Stimulated activated naive B cell treated with anti-CD40 and anti-IgM and Interleukin-4, amounts not matched to agents 10 μg/mL and 1 μg/mL and 100 μg/mL, for 72 hours (primary cell): Measurements from ENCODE around the gene GSTK1.
"Not testable (repeated sequence)": the region's sequence is repeated elsewhere in the genome, so short reads cannot be mapped to it uniquely, and the experiment has no call there.

Experiments
- ATAC-seq, 2 donors: fragments of 150-1000 bp; cut with Tn5 transposase; replicated peaks; 2 replicates each; pipeline ENCODE4 v1.10.0; 2021; ENCODE audit warnings: moderate library complexity in 1 of 2
- DNase-seq: peaks from one replicate; pipeline ENCODE4 v3.0.0; 2021
- H3K27ac Mint-ChIP-seq: one replicate; pipeline ENCODE4 v1.8.0; 2022; ENCODE audit warnings: mild to moderate bottlenecking, mixed read lengths
- H3K27me3 Mint-ChIP-seq, 2 donors: one replicate each; pipeline ENCODE4 v1.8.0; 2022; ENCODE audit warnings: mixed read lengths in 2 of 2
- H3K36me3 Mint-ChIP-seq, 2 donors: one replicate each; pipeline ENCODE4 v1.8.0; 2022; ENCODE audit warnings: mixed read lengths in 2 of 2, mild to moderate bottlenecking in 1 of 2
- H3K4me1 Mint-ChIP-seq, 2 donors: one replicate each; pipeline ENCODE4 v1.8.0; 2022; ENCODE audit warnings: mixed read lengths in 2 of 2, mild to moderate bottlenecking in 1 of 2
- H3K4me3 Mint-ChIP-seq, 2 donors: one replicate each; pipeline ENCODE4 v1.8.0; 2022; ENCODE audit warnings: mild to moderate bottlenecking in 2 of 2, mixed read lengths in 2 of 2, moderate library complexity in 1 of 2
- H3K9me3 Mint-ChIP-seq, 2 donors: one replicate each; pipeline ENCODE4 v1.8.0; 2022; ENCODE audit warnings: mixed read lengths in 2 of 2, mild to moderate bottlenecking in 1 of 2

Gene GSTK1

GRCh38 chr7:143245123-143245522, 18.1 kb upstream of the GSTK1 start:
- H3K27me3 Mint-ChIP-seq, result peaks cover 5 to 6% of the 10 kb centered on the region in 2 donors
- ATAC-seq (no peak), DNase-seq (no peak)
- peaks cover 7 to 25% of the 10 kb centered on the region in 2 donors for H3K4me1 Mint-ChIP-seq
- H3K27ac Mint-ChIP-seq, result no peak overlapping the region
- H3K36me3 Mint-ChIP-seq, result peaks cover 4 to 8% of the 10 kb centered on the region in 2 donors
- peaks cover 3 to 8% of the 10 kb centered on the region in 2 donors for H3K9me3 Mint-ChIP-seq
- no peak overlapping the region for H3K4me3 Mint-ChIP-seq

DNA sequence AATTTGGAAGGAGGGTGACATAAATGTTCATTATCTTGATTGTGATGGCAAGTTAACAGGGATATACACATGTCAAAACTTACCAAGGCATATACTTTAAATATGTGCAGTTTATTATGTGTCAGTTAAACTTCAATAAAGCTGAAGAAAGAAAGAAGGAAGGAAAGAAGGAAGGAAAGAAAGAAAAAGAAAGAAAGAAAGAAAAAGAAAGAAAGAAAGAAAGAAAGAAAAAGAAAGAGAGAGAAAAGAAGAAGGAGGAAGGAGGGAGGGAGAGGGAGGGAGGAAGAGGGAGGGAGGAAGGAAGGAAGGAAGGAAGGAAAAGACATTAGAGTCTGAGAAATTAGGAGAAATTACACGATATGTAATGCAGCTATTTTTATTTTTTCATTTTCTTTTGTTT, 15.9 kb upstream of the GSTK1 start:
- peaks cover 13 to 45% of the 10 kb centered on the region in 2 donors for H3K4me1 Mint-ChIP-seq
- H3K27ac Mint-ChIP-seq, result no peak overlapping the region
- H3K27me3 Mint-ChIP-seq, result no peaks in the 10 kb centered on the region
- no peak for ATAC-seq
- H3K9me3 Mint-ChIP-seq, result peaks cover 7 to 8% of the 10 kb centered on the region in 2 donors
- peaks cover 4 to 9% of the 10 kb centered on the region in 2 donors for H3K36me3 Mint-ChIP-seq
- no peak for DNase-seq
- no peak overlapping the region for H3K4me3 Mint-ChIP-seq

GRCh38 chr7:143248761-143249354, 14.4 kb upstream of the GSTK1 start:
- ATAC-seq (no peak), DNase-seq (no peak)
- Mint-ChIP-seq H3K36me3 (peaks cover 8 to 9% of the 10 kb centered on the region in 2 donors), H3K27me3 (no peaks in the 10 kb centered on the region), H3K4me1 (peaks cover 15 to 45% of the 10 kb centered on the region in 2 donors), H3K27ac (no peak overlapping the region), H3K4me3 (no peak overlapping the region), H3K9me3 (peaks cover 10 to 12% of the 10 kb centered on the region in 2 donors)

- Mint-ChIP-seq H3K27me3 (no peaks in the 10 kb centered on the region), H3K4me3 (no peak overlapping the region), H3K27ac (no peak overlapping the region), H3K4me1 (peaks cover 15 to 45% of the 10 kb centered on the region in 2 donors), H3K36me3 (peaks cover 9 to 11% of the 10 kb centered on the region in 2 donors), H3K9me3 (peaks cover 15 to 17% of the 10 kb centered on the region in 2 donors)
- DNase-seq (no peak), ATAC-seq (no peak)
Observed at GRCh38 chr7:143250199-143250598, 13.0 kb upstream of the GSTK1 start.

DNA sequence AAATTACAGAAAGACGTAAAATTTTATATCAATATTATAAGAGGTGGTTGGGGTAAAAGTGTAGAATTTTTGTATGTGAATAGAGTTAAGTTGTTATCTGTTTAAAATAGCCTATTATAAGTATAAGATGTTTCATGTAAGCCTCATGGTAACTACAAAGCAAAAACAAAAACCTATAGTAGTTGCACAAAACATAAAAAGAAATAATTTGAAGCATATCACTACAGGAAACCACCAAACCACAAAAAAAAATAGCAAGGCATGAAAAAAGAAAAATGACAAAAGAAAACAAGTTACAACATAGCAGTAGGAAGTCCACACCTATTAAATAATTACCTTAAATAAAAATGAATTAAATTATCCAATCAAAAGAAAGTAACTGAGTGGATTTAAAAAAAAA, 12.4 kb upstream of the GSTK1 start:
- Mint-ChIP-seq H3K9me3 (peaks cover 15 to 17% of the 10 kb centered on the region in 2 donors), H3K4me1 (peaks cover 17 to 40% of the 10 kb centered on the region in 2 donors), H3K27me3 (no peaks in the 10 kb centered on the region), H3K4me3 (peak overlapping the region in 1 of 2 donors; percentile 18), H3K36me3 (peaks cover 9 to 11% of the 10 kb centered on the region in 2 donors), H3K27ac (no peak overlapping the region)
- DNase-seq (no peak), ATAC-seq (no peak)

GRCh38 chr7:143252006-143252405, 11.2 kb upstream of the GSTK1 start:
- Mint-ChIP-seq H3K27ac (no peak overlapping the region), H3K4me1 (peaks cover 22 to 43% of the 10 kb centered on the region in 2 donors), H3K36me3 (peaks cover 9 to 11% of the 10 kb centered on the region in 2 donors), H3K9me3 (peaks cover 15 to 17% of the 10 kb centered on the region in 2 donors), H3K4me3 (no peak overlapping the region), H3K27me3 (no peaks in the 10 kb centered on the region)
- DNase-seq (no peak), ATAC-seq (no peak)

GRCh38 chr7:143255564-143255963, 7.7 kb upstream of the GSTK1 start:
- H3K36me3 Mint-ChIP-seq, result peaks cover 1 to 8% of the 10 kb centered on the region in 2 donors
- no peaks in the 10 kb centered on the region for H3K27me3 Mint-ChIP-seq
- no peak for ATAC-seq
- peaks cover 22 to 32% of the 10 kb centered on the region in 2 donors for H3K4me1 Mint-ChIP-seq
- peaks cover 8 to 12% of the 10 kb centered on the region in 2 donors for H3K9me3 Mint-ChIP-seq
- H3K4me3 Mint-ChIP-seq, result no peak overlapping the region
- DNase-seq, result no peak
- no peak overlapping the region for H3K27ac Mint-ChIP-seq

DNA sequence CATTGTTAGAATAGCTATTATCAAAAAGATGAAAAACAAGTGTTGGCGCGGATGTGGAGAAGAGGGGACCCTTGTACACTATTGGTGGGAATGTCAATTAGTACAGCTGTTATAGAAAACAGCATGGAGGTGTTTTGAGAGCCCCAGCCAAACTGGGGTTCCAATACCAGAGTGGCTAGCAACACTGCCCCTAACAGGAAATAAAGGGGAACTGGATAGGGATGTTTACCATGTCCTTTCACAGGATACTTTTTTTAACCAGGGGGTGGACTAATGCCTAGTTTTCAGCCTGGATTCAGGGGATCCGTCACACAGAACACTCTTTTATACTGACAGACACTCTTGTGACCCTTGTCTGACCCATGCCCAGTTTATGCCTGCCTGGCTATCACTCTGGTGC, 6.9 kb upstream of the GSTK1 start:
- Mint-ChIP-seq H3K4me1 (peaks cover 20 to 24% of the 10 kb centered on the region in 2 donors), H3K27me3 (no peaks in the 10 kb centered on the region), H3K4me3 (no peak overlapping the region), H3K27ac (peak overlapping the region; percentile 68), H3K9me3 (peaks cover 8 to 10% of the 10 kb centered on the region in 2 donors), H3K36me3 (peaks cover 0 to 8% of the 10 kb centered on the region in 2 donors)
- DNase-seq, result no peak
- peak in 1 of 2 donors; percentile 30 for ATAC-seq

GRCh38 chr7:143256932-143257331, 6.3 kb upstream of the GSTK1 start:
- H3K4me3 Mint-ChIP-seq, result no peak overlapping the region
- peak; percentile 86 to 93 for ATAC-seq
- peaks cover 0 to 8% of the 10 kb centered on the region in 2 donors for H3K36me3 Mint-ChIP-seq
- H3K9me3 Mint-ChIP-seq, result peaks cover 8 to 10% of the 10 kb centered on the region in 2 donors
- DNase-seq, result no peak
- H3K4me1 Mint-ChIP-seq, result peaks cover 18 to 19% of the 10 kb centered on the region in 2 donors
- peak overlapping the region; percentile 68 for H3K27ac Mint-ChIP-seq
- no peaks in the 10 kb centered on the region for H3K27me3 Mint-ChIP-seq

DNA sequence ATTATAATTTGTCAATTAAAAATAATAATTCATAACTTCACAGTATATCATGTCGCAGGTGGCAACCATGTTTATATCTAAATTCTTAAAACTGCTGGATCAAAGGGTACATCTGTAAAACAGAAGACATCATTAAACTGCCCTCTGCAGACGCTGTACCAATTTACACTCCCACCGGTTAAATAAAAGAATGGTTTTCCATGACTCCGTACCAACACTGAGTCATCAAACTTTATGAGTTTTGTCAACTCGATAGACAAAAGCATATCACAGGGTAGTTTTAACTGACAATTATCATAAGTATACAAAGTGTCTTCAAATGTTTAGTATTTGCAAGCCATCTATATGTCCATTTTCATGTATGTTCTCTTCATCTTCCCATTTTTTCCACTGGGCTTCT, 5.7 kb upstream of the GSTK1 start:
- no peak overlapping the region for H3K4me3 Mint-ChIP-seq
- H3K36me3 Mint-ChIP-seq, result peaks cover 0 to 8% of the 10 kb centered on the region in 2 donors

DNA sequence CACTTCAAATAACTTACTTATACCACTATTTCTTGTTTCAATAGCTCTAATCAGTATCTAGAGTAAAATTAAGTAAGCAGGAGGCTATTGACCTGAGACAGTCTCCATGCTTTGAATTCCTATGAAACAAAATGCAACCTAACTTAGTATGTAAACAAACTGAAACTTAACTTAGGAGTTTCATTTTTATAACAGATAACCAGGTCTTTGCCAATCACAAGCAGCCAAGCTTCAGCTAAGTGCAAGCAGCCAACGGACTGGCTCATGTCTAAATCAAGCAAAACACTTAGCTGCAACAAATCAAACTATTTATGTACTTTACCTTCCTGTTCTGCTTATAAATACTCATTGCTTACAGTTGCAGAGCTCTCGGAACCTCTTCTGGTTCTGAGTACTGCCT, 4.4 kb upstream of the GSTK1 start:
- peaks cover 4 to 5% of the 10 kb centered on the region in 2 donors for H3K36me3 Mint-ChIP-seq
- no peak for ATAC-seq
- H3K27me3 Mint-ChIP-seq, result no peaks in the 10 kb centered on the region
- peaks cover 14 to 18% of the 10 kb centered on the region in 2 donors for H3K4me1 Mint-ChIP-seq
- DNase-seq, result no peak
- peak overlapping the region; percentile 27 to 48 for H3K4me3 Mint-ChIP-seq
- H3K9me3 Mint-ChIP-seq, result peaks cover 5 to 6% of the 10 kb centered on the region in 2 donors
- H3K27ac Mint-ChIP-seq, result peak overlapping the region; percentile 65

More for the DNA sequence above, 5.7 kb upstream of the GSTK1 start:
- Mint-ChIP-seq H3K9me3 (peaks cover 8% of the 10 kb centered on the region in 2 donors), H3K27me3 (no peaks in the 10 kb centered on the region), H3K27ac (no peak overlapping the region), H3K4me1 (peaks cover 15% of the 10 kb centered on the region in 2 donors)
- ATAC-seq, result no peak
- no peak for DNase-seq

GRCh38 chr7:143259765-143260164, 3.5 kb upstream of the GSTK1 start:
- H3K9me3 Mint-ChIP-seq, result no peaks in the 10 kb centered on the region
- H3K4me3 Mint-ChIP-seq, result no peak overlapping the region
- H3K36me3 Mint-ChIP-seq, result peaks cover 6 to 14% of the 10 kb centered on the region in 2 donors
- peak overlapping the region; percentile 26 for H3K27ac Mint-ChIP-seq
- H3K27me3 Mint-ChIP-seq, result no peaks in the 10 kb centered on the region
- DNase-seq, result no peak
- peaks cover 21 to 25% of the 10 kb centered on the region in 2 donors for H3K4me1 Mint-ChIP-seq
- no peak for ATAC-seq

DNA sequence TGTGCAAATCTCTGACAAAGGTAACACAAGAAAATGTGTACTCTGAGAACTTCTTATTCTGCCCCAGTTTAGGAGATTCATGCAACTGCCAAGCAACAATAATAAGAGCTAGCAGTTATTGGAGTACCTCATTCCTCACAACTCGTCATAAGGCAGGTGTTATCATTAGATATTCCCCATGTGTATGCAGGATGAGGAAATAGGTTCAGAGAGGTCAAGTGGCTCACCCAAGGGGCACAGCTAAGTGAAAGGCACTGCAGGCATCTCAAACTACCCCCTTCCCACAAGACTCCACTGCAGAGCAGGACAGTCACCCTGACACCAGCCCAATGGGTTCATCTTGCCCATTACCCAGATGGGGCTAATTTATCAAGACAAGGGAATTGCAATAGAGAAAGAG, 1.3 kb upstream of the GSTK1 start:
- H3K4me1 Mint-ChIP-seq, result peaks cover 19 to 28% of the 10 kb centered on the region in 2 donors
- ATAC-seq (no peak), DNase-seq (no peak)
- no peak overlapping the region for H3K27ac Mint-ChIP-seq
- no peaks in the 10 kb centered on the region for H3K27me3 Mint-ChIP-seq
- H3K9me3 Mint-ChIP-seq, result no peaks in the 10 kb centered on the region
- H3K4me3 Mint-ChIP-seq, result peak overlapping the region in 1 of 2 donors; percentile 54
- peaks cover 17 to 22% of the 10 kb centered on the region in 2 donors for H3K36me3 Mint-ChIP-seq

DNA sequence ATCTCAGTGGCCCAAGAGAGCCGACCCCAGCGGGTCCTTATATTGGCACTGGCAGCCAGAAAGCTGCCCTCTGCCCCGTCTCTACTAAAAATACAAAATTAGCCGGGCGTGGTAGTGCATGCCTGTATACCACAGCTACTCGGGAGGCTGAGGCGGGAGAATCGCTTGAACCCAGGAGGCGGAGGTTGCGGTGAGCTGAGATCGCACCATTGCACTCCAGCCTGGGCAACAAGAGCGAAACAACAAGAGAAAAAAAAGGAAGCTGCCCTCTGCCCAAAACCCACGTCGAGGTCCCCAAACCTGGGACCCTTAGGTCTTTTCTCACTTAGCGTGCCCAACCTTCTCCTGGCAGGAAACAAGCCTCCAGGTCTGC, 941 bp downstream of the GSTK1 start:
- peaks cover 26 to 34% of the 10 kb centered on the region in 2 donors for H3K36me3 Mint-ChIP-seq
- peak overlapping the region; percentile 95 to 99 for H3K4me3 Mint-ChIP-seq
- peaks cover 17 to 33% of the 10 kb centered on the region in 2 donors for H3K4me1 Mint-ChIP-seq
- H3K27me3 Mint-ChIP-seq, H3K9me3 Mint-ChIP-seq, ATAC-seq, DNase-seq: not testable (repeated sequence)
- H3K27ac Mint-ChIP-seq, result peak overlapping the region; percentile 92

DNA sequence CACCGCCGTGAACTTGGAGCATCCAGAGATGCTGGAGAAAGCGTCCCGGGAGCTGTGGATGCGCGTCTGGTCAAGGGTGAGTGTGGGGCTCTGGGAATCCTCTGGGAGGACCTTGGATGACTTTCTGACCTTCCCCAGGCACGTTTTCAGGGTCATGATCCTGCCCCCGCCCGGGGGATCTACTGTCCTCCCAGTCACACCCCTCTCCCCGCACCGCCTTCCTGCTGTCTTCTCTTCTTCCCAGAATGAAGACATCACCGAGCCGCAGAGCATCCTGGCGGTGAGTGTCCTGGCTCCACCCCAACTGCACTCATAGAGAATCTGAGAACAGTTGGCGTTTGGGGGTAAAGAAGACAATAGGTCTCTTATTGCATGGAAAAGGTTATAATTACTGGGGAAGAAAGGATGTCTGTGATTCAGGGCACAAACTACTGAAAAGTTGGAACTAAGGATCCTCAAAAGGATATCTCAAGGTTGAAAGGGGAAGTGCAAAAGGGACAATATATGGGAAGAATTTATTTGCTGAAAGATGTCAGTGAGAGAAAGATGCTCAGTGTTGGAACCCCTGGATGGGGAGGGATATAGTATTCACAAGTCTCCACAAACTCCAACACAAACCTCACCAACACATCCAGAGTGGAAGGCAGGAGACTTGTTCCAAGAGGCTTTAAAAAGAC, 1.9 kb downstream of the GSTK1 start:
- DNase-seq (no peak), ATAC-seq (no peak)
- peak overlapping the region; percentile 95 to 99 for H3K4me3 Mint-ChIP-seq
- peaks cover 14 to 33% of the 10 kb centered on the region in 2 donors for H3K4me1 Mint-ChIP-seq
- peaks cover 31 to 43% of the 10 kb centered on the region in 2 donors for H3K36me3 Mint-ChIP-seq
- H3K9me3 Mint-ChIP-seq, result no peaks in the 10 kb centered on the region
- no peaks in the 10 kb centered on the region for H3K27me3 Mint-ChIP-seq
- H3K27ac Mint-ChIP-seq, result no peak overlapping the region
